Kidney capillary endothelial cell (primary cell): ENCODE measurements around the gene FXYD5.
"Not testable (repeated sequence)": the region's sequence is repeated elsewhere in the genome, so short reads cannot be mapped to it uniquely, and the experiment has no call there.

Experiments
- DNase-seq: peaks from one replicate; pipeline ENCODE4 v3.0.0-alpha.2; 2018; ENCODE audit warnings: low spot score

The FXYD5 gene

DNA sequence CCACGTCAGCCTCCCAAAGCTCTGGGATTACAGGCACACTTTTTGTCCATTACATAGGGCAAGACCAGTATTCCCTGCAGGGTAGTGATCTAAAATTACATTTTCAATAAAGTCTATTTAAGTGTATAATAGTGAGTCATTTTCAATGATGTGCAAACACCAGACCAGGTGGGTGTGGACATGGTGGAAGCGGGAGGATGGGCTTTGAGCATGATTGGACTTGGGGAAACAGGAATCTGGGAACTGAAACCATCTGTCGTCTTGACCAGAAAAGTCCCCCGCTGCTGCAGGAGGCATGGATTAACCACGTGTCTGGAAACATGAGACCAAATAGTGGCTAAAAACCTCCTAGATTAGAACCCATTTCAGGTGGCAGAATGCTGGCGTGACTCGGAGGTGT is 34.0 kb upstream of the FXYD5 start:
- no peak for DNase-seq

DNA sequence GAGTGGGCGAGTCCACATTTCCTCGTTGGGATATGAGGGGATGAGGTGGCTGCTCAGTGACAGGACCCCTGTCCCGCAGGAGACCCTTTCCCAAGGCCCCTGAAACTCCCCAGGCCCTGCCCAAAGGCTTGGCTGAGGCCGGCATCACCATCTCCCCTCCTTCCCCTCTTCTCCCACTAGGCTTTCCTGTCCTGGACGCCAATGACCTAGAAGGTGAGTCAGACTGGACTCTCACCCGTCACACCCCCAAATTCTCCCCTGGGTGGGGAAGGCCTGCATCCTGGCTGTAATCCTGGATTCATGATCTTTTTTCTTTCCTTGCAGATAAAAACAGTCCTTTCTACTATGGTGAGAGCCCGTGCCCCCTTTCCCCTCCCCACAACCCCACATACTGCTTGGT is 33.6 kb upstream of the FXYD5 start:
- DNase-seq = no peak

DNA sequence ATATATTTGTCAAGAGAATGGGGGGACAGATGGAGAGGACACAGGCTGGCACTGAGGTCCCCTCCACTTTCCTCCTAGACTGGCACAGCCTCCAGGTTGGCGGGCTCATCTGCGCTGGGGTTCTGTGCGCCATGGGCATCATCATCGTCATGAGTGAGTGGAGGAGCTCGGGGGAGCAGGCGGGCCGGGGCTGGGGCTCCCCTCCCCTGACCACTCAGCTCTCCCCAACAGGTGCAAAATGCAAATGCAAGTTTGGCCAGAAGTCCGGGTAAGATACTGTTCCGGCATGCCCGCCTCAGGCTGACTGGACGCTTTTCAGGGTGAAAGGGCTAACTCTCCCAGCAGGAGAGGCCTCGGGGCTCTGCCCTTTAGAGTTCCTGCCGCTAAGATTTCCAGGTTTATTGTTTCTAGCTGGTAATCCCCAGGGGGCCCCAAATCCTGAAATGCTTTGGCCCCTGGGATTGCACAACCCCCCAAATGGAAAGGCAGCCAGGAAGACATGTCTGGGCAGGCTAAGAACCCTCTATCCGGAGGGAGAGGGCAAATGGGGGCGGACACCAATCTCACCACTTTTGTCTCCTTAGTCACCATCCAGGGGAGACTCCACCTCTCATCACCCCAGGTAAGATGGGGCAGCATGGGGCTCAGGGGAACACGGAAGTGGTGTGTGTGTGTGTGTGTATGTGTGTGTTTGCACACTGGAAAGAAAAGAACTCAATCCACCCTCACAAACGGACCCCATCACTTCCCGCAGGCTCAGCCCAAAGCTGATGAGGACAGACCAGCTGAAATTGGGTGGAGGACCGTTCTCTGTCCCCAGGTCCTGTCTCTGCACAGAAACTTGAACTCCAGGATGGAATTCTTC is 31.6 kb upstream of the FXYD5 start:
- no peak for DNase-seq

- no peak for DNase-seq
Measured at GRCh38 chr19:35123573-35123972, 31.0 kb upstream of the FXYD5 start.

DNA sequence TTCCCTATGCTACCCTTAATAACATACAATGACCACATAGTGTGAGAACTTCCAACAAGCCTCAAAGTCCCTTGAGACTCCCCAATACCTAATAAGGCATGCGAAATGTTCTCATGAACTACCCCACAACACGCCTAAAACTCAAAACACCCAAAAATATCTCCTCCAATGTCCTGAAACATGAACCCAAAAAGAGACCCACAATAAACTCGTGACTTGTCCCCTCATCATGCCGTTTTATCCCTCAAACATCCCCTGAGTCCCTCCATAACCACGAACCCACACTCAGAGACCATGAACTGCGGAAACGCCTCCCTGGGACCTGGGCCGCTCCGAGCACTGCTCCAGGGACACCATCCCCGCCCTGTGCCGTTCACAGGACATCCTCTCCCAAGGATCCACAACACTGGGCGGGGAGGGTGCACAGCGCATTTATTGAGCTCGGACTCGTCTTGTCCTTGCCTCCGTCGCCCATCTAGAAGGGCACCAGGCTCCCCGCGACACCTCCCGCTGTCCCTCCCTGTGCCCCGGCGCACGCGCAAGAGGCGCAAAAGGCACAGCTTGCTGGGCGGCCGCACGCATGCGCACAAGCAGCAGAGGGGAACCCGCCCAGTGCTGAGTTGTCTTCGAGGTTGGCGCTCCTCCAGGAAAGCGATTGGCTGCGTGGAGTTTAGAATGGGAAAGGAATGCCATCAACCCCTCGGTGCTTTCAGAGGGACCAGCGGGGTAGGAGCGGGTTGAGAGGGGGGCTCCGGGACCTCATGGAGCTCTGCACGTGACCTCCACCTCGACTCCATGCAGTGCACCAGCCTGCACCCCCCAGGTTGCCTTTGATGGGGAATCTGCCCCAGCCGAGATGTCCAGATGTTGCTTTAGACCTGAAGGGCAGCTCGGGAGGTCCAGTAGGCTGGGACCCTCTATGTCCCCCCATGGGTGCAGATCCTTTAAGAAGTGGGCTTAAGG is 30.2 kb upstream of the FXYD5 start:
- DNase-seq = peak; percentile 91

GRCh38 chr19:35125270-35125717 is 29.2 kb upstream of the FXYD5 start:
- no peak for DNase-seq

GRCh38 chr19:35125749-35126623 is 28.5 kb upstream of the FXYD5 start:
- DNase-seq = no peak

DNA sequence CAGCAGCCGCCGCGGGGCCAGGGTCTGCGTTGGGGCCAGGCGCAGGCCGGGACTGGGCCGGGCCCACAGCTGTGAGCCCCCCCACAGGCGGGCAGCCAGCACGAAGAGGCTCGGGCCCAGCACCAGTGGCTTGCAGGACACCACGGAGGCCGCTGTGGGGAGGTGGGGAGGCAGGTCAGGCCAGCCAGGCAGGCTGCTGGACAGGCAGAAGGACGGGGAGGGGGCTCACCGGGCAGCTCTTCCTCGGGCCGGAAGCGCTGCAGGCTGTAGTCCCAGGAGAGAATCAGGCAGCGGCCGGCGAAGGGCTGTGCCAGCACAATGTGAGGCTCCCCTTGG is 27.9 kb upstream of the FXYD5 start:
- DNase-seq = no peak

DNA sequence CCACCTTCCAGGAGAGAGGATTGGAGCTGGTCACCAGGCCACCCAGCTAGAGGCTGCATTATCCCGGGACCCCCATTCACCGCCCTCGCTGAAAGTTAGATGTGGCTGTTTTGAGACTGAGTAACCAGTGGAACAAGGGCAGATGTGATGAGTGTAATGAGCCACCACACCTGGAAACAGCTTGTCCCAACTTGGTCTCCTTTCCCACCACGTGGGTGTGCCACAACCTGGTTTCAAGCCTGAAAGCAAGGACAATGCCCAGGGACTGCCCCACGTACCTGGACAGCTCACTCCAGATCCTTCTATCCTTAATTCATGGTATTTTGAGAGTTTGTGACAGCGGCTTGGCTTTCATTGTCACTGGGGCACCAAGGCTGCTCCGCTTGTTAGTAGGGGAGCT is 26.7 kb upstream of the FXYD5 start:
- no peak for DNase-seq

- DNase-seq = no peak
Measured at GRCh38 chr19:35128398-35129057, 26.0 kb upstream of the FXYD5 start.

DNA sequence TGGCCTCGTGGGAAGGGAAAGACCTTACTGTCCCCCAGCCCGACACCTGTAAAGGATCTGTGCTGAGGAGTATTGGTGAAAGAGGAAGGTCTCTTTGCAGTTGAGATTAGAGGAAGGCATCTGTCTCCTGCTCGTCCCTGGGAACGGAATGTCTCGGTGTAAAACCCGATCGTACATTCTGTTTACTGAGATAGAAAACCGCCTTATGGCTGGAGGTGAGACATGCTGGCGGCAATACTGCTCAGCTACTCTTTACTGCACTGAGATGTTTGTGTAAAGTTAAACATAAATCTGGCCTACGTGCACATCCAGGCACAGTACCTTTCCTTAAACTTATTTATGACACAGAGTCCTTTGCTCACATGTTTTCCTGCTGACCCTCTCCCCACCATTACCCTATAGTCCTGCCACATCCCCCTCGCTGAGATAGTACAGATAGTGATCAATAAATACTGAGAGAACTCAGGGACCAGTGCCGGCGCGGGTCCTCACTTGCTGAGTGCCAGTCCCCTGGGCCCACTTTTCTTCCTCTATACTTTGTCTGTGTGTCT is 24.7 kb upstream of the FXYD5 start:
- not testable (repeated sequence) for DNase-seq

DNA sequence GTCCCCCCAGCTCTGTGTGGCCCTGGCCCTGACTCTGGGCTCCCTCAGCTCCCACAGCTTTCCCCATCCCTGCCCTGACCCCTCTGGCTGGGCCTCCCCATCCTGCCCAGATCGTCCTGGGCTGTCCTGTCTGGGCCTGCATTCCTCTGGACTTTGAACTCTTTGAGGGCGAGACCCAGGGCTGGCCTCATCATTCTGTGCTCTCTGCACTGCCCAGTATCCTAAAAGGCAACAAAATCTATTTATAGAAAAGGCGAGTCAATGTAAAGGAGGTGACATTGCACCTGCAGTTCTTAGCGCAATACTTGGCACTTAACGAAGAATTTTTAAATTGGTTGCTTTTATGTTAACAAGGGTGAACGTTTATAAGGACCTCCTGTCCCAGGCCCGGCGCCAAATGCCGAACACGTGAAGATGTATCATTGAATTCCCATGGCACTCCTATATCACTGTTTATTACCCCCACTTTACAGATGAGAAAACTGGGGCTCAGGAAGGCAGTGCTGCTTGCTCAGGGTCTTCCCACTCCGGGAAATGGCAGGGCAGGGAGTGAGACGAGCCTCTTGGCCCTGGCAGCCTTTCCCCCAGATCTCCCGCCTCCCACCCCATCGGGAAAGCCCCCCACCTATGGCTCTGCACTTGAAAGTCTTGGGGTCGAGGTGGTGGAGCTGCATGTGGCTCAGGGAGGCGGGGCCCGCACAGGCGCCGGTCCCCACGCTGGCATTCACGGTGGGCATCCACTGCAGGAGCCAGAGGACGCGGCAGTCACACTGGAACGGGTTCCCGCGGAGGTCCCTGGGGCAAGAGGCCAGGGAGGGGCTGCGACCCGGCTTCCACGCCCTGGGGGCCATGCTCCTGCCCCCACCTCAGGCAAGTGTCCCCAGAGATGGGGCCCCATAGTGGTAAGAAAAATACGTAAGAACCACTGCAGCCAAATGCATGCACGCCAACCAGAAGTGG is 23.5 kb upstream of the FXYD5 start:
- no peak for DNase-seq

- no peak for DNase-seq
Measured at GRCh38 chr19:35132254-35132653, 22.3 kb upstream of the FXYD5 start.

DNA sequence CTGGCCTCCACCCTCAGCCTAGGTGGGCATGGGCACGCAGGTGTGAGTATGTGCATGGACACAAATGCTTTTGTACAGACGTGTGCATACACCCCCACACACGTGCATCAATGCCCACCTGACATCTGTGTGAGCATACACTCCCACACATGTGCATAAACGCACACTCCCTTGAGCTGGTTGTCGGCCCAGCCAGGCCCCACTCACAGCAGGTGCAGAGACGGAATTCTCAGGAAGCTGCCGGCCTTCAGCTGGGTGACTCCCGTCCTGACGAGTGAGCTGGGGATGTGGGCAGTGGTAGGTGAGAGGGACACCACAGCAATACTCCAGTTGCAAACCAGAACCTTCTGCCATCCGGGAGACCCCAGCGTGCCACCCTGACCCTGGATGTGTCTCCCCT is 20.7 kb upstream of the FXYD5 start:
- no peak for DNase-seq

DNA sequence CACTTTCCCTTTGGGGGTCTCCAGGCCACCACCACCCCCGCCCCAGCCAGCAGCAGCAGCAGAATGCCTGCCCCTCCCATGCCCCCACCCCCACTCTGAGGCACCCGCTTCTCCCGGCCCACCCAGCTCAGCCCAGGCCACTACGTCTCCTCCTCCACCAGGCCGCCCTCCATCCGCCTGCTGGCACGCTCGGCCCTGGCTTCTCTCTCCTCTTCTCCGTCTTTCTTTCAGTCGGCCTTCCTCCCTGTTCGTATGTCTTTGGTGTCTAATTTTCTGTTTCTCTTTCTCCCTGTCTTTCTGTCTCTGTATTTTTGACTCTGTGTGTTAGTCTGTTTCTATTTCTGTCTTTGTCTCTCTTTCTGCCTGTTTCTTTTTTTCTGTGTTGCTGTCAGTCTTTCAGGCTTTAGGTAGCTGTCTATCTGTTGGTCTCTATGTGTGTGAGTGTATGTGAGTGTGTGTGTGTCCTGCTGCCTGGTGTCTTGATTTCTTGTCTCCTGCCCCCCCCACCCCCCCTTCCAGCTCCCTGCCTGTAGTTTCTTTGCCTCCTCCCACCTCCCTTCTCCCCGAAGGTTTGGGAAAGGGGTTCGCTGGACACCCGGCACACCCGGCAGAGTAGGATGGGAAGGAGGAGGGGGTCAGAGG is 19.8 kb upstream of the FXYD5 start, which contains the start of gene LGI4:
LGI4 (minus strand) TSS at position 459 of the 642 bp plus-strand sequence; CDS start at position 80, 379 bp downstream.
- no peak for DNase-seq

- DNase-seq = peak; percentile 66
Measured at GRCh38 chr19:35135389-35135909, 19.1 kb upstream of the FXYD5 start.

DNA sequence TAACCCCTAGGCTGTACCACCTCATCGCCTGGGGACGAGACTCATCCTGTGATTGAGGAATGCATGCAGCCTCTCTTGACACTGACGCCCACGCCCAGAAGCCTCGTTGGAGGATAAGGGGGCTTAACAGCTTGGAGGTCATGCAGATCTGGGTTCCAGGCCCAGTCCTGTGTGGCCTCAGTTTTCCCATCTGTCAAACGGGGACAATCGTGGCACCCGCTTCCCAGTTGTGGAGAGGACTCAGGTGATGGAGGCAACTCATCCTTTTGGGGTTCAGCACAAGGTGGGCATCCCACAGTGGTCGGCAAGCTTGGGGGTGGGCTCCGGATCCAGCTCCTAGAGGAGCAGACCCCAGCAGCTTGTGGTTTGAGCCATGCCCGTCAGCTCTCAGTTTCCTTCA is 18.3 kb upstream of the FXYD5 start:
- no peak for DNase-seq

GRCh38 chr19:35136977-35137702 is 17.4 kb upstream of the FXYD5 start:
- no peak for DNase-seq
